ENCODE results near the gene DEPDC7. TPM values are rescaled to one million over a fixed set of nuclear protein-coding genes. Genes with fewer than 3 reads are reported as not detected.

The DEPDC7 gene
- total and polyA plus RNA-seq, 2 experiments from 2014 or later, result 8.6 to 10.9 TPM

- no peak for TF ChIP-seq EZH2phosphoT487 (IDR thresholded peaks at IDR 0.05; ENCODE audit: unreplicated experiment)
Observed at GRCh38 chr11:33027233-33027632, 11.6 kb downstream of the DEPDC7 start (continued).

- H3K4me1 ChIP-seq (ENCODE audit: insufficient read depth), result peaks cover 10% of the 10 kb centered on the region; the same call in 1 of the 2 replicates
- H3F3A ChIP-seq (replicated peaks; ENCODE audit: low read depth), result no peaks in the 10 kb centered on the region
- no peaks in the 10 kb centered on the region for H3K79me2 ChIP-seq (replicated peaks; ENCODE audit: insufficient read depth)
- no peaks in the 10 kb centered on the region; the same call in 2 of the 3 replicates for H3K36me3 Mint-ChIP-seq (ENCODE audit: low read depth)
- no peaks in the 10 kb centered on the region; the same call in 1 of the 2 replicates for H3K36me3 ChIP-seq (ENCODE audit: insufficient read depth)
- ATAC-seq (no peak), DNase-seq (ENCODE audit: low spot score) (no peak)
- no peaks in the 10 kb centered on the region for H3K9me2 ChIP-seq (ENCODE audit: insufficient read depth)
- H3K4me2 ChIP-seq, result no peak overlapping the region
- H3K27me3 ChIP-seq (ENCODE audit: insufficient read depth), result no peaks in the 10 kb centered on the region
- no peaks in the 10 kb centered on the region for H3K27me3 Mint-ChIP-seq (ENCODE audit: insufficient read depth, low read depth, poor library complexity)
- no peak overlapping the region for H2AFZ ChIP-seq
- no peak overlapping the region for H3K27ac Mint-ChIP-seq
- H3K4me1 Mint-ChIP-seq, result peaks cover 10% of the 10 kb centered on the region
- H4K20me1 ChIP-seq (replicated peaks; ENCODE audit: insufficient read depth), result no peaks in the 10 kb centered on the region
- no peak overlapping the region for H3K4me3 ChIP-seq
- TF ChIP-seq CTCF (conservative IDR thresholded peaks at IDR 0.05; ENCODE audit: low read depth in 2 of 2) (no peak), STAT1 (IDR thresholded peaks at IDR 0.05; ENCODE audit: unreplicated experiment) (no peak), EZH2 (IDR thresholded peaks at IDR 0.05; ENCODE audit: low read depth, unreplicated experiment) (no peak), EZH2phosphoT487 (IDR thresholded peaks at IDR 0.05; ENCODE audit: unreplicated experiment) (no peak), ZNF462 (CRISPR knock-in tag; IDR thresholded peaks at IDR 0.05) (no peak), ETS1 (IDR thresholded peaks at IDR 0.05) (no peak), NANOG (IDR thresholded peaks at IDR 0.05; ENCODE audit: borderline replicate concordance) (no peak), ZNF331 (CRISPR knock-in tag; IDR thresholded peaks at IDR 0.05; ENCODE audit: low read depth) (no peak), POLR2AphosphoS5 (IDR thresholded peaks at IDR 0.05; ENCODE audit: low read depth) (no peak), CREB1 (CRISPR knock-in tag; IDR thresholded peaks at IDR 0.05; ENCODE audit: low read depth) (no peak), ZNF114 (CRISPR knock-in tag; IDR thresholded peaks at IDR 0.05) (no peak)
- no peak overlapping the region for H3K27ac ChIP-seq (ENCODE audit: low read depth)
- no peak overlapping the region for H3K4me3 Mint-ChIP-seq
- H3K9me3 Mint-ChIP-seq, result no peaks in the 10 kb centered on the region
Observed at GRCh38 chr11:33027846-33028536, 12.3 kb downstream of the DEPDC7 start.
